Iris pigment epithelial cell (primary cell): ENCODE data around the gene SLAMF6.
"Not testable (repeated sequence)": the region's sequence is repeated elsewhere in the genome, so short reads cannot be mapped to it uniquely, and the experiment has no call there.

ENCODE experiments used
- DNase-seq: peaks from one replicate; pipeline ENCODE4 v3.0.0-alpha.2; 2011; ENCODE audit warnings: low read depth

The SLAMF6 gene

DNA sequence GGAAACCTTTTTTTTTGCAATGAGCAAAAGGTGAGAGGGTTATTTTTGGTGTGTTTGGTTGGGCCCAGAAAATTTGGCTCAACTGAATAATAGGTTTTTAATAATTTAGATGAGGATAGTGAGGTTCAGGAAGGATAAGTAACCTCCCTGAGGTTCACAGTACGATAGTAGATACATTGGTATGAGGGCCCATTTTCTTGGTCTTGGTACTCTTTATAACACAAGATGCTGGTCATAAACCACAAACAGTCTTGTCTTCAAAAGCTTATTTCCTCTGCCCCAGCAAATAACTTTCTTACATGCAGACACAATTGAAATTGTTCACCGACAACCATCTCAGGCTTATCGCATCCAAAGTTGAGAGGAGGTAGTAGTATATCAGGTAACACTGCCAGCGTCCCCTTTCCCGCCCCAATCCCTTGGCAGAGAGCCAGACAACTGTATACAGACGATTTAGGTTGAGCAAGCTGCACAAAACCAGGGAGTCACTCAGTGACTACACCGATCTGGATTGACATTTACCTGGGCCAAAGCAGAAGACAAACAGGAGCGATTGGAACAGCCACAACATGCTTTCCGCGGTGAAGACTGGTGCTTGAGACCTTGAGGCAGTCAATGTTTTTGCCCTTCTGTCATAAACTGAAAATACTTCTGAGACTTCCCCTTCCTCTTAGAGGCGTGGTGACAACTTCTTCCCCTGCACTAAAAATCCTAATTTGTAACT, at the start of gene SLAMF6:
SLAMF6 (minus strand) TSS at position 634 of the 724 bp plus-strand sequence; CDS start at position 571, 63 bp downstream.
- no peak for DNase-seq

DNA sequence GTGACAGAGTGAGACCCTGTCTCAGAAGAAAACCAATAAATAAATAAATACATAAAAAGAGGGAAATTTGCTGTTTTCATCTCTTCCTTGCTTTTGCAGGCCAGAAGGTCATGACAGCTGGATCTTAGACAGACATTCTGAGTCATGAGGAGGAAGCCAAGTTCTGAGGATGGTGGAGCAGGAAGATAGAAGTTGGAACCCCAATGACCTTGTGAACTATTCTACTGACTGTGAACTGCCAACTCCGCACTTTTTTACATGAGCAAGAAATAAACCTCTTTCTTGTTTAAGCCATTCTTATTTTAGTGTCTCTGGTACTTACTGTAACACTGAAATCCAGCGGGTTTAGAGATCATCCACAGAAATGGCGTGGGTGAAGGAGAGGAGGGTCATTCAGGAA, 47.8 kb upstream of the SLAMF6 start:
- no peak for DNase-seq

DNA sequence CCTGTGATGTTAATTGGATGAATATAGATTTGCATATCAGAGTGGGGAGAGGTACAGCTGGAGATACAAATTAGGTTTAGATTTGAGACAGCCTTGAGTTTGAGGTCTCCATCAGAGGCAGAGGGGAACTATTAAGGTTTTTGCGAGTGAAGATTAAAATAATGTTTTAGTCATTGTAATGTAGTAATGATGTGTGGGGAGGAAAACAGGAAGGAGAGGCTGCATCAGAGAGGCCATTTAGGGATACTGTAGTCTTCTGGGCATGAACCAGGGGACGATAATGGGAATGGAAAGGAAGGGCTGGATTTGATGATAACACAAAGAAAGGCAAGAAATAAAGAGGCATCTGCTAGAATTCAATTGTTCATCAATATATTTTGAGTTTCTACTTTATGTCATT, 46.8 kb upstream of the SLAMF6 start:
- no peak for DNase-seq

GRCh38 chr1:160567858-160568682, 45.0 kb upstream of the SLAMF6 start:
- DNase-seq: no peak

DNA sequence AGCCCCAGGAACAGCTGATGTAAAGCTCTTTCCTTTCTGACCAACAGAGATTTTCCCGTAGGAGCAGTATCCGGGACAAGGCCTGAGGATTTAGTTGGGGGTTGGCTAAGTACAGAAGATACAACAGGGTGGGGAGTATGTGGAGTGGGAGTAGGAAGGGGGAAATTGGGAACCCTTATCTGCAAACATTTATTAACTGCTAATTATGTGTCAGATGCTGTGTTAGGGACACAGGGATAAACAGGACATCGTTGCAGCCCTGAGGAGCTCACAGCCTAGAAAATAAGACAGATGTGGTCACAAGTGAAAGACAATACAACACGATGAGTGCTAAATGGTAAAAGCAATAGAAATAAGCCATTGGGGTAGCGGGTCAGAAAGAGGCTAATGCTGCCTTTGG, 44.3 kb upstream of the SLAMF6 start:
- DNase-seq: no peak

DNA sequence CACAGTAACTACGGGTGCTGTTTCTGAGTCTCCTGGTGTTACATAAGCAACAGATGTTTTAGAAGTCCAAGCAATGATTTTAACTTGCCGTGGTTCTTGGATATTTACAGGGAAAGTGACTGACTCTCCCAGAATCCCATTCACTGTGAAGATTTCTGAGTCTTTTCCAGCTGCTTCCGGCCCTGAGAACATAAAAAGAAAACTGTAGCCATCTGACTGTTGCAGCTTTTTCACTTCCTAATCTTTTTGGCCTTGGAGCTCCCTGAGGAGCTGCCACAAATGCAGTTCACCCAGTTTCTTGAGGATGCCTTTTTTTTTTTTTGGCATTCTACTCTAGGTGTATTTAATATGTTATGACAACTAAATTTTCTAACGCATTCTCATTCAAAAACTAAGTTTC, 42.5 kb upstream of the SLAMF6 start:
- DNase-seq: no peak

DNA sequence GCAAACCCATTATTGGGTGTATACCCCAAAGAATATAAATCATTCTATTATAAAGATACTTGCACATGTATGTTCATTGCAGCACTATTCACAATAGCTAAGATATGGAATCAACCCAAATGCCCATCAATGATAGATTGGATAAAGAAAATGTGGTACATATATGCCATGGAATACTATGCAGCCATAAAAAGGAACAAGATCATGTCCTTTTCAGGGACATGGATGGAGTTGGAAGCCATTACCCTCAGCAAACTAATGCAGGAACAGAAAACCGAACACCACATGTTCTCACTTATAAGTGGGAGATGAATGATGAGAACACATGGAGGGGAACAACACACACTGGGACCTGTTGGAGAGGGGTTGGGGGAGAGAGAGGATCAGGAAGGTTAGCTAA, 40.2 kb upstream of the SLAMF6 start:
- DNase-seq: not testable (repeated sequence)

GRCh38 chr1:160562745-160563144, 39.7 kb upstream of the SLAMF6 start:
- DNase-seq: not testable (repeated sequence)

DNA sequence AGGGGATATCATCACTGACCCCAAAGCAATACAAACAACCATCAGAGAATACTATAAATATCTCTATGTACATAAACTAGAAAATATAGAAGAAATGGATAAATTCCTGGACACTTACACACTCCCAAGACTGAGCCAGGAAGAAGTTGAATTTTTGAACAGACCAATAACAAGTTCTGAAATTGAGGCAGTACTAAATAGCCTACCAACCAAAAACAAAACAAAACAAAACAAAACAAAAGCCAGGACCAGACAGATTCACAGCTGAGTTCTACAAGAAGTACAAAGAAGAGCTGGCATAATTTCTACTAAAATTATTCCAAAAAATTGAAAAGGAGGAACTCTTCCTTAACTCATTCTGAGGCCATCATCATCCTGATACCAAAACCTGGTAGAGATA, 37.8 kb upstream of the SLAMF6 start:
- no peak for DNase-seq

DNA sequence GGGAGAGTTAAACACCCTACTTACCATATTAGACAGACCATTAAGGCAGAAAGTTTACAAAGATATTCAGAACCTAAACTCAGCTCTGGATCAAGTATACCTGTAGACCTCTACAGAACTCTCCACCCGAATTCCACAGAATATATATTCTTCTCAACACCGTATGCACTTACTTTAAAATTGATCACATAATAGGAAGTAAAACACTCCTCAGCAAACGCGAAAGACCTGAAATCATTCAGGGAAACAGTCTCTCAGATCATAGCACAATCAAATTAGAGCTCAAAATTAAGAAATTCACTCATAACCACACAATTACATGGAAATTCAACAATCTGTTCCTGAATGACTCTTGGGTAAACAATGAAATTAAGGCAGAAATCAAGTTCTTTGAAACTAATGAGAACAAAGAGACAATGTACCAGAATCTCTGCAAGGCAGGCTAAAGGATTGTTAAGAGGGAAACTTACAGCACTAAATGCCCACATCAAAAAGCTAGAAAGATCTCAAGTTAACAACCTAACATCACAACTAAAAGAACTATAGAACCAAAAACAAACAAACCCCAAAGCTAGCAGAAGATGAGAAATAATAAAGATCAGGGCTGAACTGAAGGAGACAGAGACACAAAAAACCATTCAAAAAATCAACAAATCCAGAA, 37.1 kb upstream of the SLAMF6 start:
- no peak for DNase-seq

DNA sequence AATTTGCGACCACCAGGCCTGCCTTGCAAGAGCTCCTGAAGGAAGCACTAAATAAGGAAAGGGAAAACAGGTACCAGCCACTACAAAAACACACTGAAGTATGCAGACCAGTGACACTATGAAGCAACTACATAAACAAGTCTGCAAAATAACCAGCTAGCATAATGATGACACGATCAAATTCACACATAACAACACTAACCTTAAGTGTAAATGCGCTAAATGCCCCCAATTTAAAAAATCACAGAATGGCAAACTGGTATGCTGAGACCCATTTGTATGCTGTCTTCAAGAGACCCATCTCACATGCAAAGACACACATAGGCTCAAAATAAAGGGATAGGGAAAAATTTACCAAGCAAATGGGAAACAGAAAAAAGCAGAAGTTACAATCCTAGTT, 36.4 kb upstream of the SLAMF6 start:
- not testable (repeated sequence) for DNase-seq

DNA sequence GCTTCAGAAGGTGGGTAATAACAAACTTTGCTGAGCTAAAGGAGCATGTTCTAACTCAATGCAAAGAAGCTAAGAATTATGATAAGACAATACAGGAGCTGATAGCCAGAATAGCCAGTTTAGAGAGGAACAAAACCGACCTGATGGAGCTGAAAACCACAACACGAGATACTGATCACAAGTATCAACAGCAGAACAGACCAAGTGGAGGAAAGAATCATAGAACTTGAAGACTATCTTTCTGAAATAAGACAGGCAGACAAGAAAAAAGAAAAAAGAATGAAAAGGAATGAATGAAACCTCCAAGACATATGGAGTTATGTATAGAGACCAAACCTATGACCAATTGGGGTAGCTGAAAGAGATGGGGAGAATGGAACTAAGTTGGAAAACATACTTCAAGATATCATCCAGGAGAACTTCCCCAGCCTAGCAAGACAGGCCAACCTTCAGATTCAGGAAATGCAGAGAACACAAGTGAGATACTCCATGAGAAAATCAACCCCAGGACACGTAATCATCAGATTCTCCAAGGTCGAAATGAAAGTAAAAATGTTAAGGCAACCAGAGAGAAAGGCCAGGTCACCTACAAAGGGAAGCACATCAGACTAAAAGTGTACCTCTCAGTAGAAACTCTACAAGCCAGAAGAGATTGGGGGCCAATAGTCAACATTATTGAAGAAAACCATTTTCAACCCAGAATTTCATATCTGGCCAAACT, 35.8 kb upstream of the SLAMF6 start:
- DNase-seq: no peak

GRCh38 chr1:160553778-160554177, 30.7 kb upstream of the SLAMF6 start:
- DNase-seq: no peak

- DNase-seq: no peak
These were observed 29.4 kb upstream of the SLAMF6 start for GRCh38 chr1:160552425-160552824.

DNA sequence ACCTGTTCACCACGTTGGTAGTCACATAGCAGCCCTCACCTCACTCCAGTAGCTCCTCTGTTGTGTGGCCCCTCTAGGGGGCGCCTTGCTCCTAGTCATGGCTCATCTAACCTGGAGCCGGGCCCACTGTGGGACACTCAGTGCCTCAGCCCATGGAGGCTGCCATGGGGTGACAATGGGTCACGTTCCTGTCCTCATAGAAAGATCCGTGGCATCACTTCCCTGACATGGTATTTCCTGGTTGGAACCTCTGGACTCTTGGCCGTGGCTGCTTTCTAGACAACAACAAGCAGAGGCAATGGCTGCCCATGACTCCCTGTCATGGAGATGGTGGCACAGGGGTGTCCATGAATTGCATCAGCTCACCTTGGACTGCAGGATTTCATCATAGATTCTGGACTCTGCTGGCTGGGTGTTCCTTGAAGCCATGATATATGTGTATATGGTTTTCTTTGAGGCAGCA, 27.5 kb upstream of the SLAMF6 start:
- no peak for DNase-seq

DNA sequence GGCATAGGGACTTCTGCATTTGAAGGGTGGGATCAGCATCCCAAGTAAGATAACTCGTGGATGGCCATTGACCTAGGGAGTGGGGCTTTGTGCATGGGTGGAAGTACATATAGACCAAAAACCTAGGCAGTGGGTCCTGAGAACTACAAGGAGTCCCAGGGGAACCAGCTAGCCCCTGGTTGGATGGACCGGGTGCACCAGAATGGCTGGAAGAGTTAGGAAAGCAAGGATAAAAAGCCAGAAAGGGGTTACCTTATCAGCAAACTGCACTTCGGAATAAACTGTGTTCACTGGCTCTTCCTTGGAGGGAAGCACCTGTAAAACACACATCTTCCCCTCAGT, 26.6 kb upstream of the SLAMF6 start:
- no peak for DNase-seq

GRCh38 chr1:160548960-160549664, 26.1 kb upstream of the SLAMF6 start:
- DNase-seq: no peak

DNA sequence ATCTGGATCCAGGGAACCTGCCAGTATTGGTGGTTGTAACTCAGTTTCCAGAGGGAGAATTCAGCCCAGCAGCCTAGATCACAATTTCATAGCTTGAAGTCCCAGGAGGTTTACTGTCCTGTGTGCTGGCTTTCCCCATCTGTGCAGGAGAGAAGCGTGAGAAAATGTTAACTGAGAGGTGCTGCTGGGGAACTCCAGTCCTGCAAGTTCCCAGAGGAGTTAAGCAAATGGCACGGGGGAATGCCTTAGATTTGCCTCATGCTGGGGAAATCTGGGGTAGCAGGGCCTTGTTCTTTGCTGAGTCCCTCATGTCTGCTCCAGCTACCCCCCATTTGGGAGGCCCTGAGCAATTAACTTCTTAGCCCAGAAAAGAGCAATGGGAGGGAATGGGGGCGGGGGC, 25.1 kb upstream of the SLAMF6 start:
- DNase-seq: no peak

- no peak for DNase-seq
These were observed 24.4 kb upstream of the SLAMF6 start for GRCh38 chr1:160547422-160547821.

DNA sequence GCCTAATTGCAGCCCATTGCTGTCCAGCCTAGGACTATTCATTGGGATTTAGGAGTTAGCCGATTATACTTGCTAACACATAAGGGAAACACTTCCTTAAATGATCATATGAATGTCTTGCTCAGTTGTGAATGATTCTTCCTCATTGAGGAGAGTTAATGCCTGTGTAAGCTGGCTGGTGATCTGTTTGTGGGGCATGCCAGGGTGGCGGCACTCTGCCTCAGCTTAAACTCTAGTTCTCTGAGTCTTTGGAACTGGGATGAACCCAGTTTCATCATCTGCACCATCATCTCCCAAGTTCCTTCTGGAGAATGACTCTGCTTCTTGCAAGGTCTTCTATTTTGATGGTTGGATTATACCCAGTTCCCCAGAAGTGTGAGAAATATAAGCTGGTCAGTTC, 23.9 kb upstream of the SLAMF6 start:
- DNase-seq: no peak

- DNase-seq: peak; percentile 40
These were observed 21.6 kb upstream of the SLAMF6 start for GRCh38 chr1:160544647-160545046.
